Astrocyte (in vitro differentiated cells and primary cell): Measurements from ENCODE around the gene BCKDHB.

Experiments
- EZH2 ChIP-seq: IDR thresholded peaks from 2 replicates; pipeline ENCODE4 v1.6.1; 2012; ENCODE audit warnings: mild to moderate bottlenecking, low read length, inconsistent platforms; ENCODE audit not compliant: insufficient read depth
- TF ChIP-seq, protein P1 (sequence below): IDR thresholded peaks from 2 replicates; pipeline ENCODE4 v1.5.1; 2011; ENCODE audit warnings: low read depth, mild to moderate bottlenecking, inconsistent platforms, low read length, moderate library complexity; ENCODE audit not compliant: insufficient read depth

DNA sequence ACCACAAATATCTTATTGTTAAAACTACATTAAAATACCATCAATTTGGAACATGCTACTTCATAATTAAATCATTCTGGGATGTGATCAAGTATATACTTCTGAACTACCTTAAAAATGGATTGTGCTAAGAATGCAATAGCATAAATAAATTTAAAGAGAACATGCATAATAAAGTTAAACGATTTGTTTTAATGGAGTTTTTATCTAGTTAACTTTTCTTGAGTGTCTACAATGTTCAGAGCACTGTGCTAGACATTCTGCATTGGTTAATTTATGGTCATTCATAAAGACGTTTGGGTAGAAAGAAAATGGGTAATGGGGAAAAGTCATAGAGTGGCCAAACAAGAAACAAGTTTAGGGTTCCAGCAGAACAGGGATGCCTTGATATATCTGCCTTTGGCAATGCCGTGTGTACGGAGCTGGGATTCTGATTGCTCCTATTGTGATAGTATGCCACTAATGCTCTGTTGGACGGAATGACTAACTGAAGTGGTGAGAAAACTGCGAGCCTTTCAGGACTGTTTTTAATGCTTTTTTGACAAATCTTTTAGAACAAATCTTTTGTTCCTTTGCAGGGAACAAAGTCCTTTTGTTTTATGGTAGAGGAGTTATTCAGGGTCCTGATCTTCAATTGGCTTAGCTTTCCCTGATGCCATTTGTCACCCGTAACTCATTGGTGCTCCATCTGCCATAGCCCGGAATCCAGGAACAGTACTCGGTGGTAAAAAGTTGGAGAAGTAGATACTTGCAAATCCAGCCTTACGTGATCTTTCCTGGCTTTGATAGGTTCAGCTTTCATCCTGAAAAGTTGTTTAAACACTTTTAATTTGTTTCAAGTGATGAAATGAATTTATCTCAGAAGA, 162.6 kb downstream of the BCKDHB start:
- TF ChIP-seq, protein P1, sequence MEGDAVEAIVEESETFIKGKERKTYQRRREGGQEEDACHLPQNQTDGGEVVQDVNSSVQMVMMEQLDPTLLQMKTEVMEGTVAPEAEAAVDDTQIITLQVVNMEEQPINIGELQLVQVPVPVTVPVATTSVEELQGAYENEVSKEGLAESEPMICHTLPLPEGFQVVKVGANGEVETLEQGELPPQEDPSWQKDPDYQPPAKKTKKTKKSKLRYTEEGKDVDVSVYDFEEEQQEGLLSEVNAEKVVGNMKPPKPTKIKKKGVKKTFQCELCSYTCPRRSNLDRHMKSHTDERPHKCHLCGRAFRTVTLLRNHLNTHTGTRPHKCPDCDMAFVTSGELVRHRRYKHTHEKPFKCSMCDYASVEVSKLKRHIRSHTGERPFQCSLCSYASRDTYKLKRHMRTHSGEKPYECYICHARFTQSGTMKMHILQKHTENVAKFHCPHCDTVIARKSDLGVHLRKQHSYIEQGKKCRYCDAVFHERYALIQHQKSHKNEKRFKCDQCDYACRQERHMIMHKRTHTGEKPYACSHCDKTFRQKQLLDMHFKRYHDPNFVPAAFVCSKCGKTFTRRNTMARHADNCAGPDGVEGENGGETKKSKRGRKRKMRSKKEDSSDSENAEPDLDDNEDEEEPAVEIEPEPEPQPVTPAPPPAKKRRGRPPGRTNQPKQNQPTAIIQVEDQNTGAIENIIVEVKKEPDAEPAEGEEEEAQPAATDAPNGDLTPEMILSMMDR, result no peak
- TF ChIP-seq EZH2, result no peak
